ENCODE results near the gene OR2B2. TPM values are rescaled to one million over a fixed set of nuclear protein-coding genes. Genes with fewer than 3 reads are reported as not detected.

Gene OR2B2
- total RNA-seq, 1 experiment from 2014 or later: not detected

GRCh38 chr6:27863962-27864905 lies 48.0 kb downstream of the OR2B2 start (continued):
- no peak for TF ChIP-seq AFF4 (CRISPR knock-in tag; IDR thresholded peaks at IDR 0.05; ENCODE audit: borderline replicate concordance)
- TF ChIP-seq NR3C1 (CRISPR knock-in tag; conservative IDR thresholded peaks at IDR 0.05; ENCODE audit: low read depth): no peak
- no peak for TF ChIP-seq ZNF512 (CRISPR knock-in tag; IDR thresholded peaks at IDR 0.05; ENCODE audit: borderline replicate concordance)
- no peak for TF ChIP-seq ATF1 (CRISPR knock-in tag; IDR thresholded peaks at IDR 0.05)
- TF ChIP-seq IRF2 (CRISPR knock-in tag; IDR thresholded peaks at IDR 0.05; ENCODE audit: borderline replicate concordance, low read depth): no peak

- Mint-ChIP-seq H3K4me3 (no peak overlapping the region), H3K36me3 (peaks cover 11% of the 10 kb centered on the region; the same call in 1 of the 2 replicates), H3K27ac (no peak overlapping the region), H3K27me3 (ENCODE audit: low read depth) (peaks cover 4% of the 10 kb centered on the region; the same call in 1 of the 2 replicates), H3K9me3 (peaks cover 13% of the 10 kb centered on the region), H3K4me1 (peaks cover 8% of the 10 kb centered on the region)
- ATAC-seq (no peak), DNase-seq (ENCODE audit: low spot score) (no peak)
- TF ChIP-seq ZNF138 (CRISPR knock-in tag; conservative IDR thresholded peaks at IDR 0.05) (no peak), ZSCAN18 (CRISPR knock-in tag; IDR thresholded peaks at IDR 0.05) (no peak), ZNF263 (CRISPR knock-in tag; IDR thresholded peaks at IDR 0.05; ENCODE audit: low read depth) (no peak), HMGA2 (CRISPR knock-in tag; IDR thresholded peaks at IDR 0.05) (no peak), GRHL2 (CRISPR knock-in tag; IDR thresholded peaks at IDR 0.05; ENCODE audit: insufficient replicate concordance, severe bottlenecking) (no peak), MYBL2 (CRISPR knock-in tag; IDR thresholded peaks at IDR 0.05) (no peak), TEAD4 (CRISPR knock-in tag; IDR thresholded peaks at IDR 0.05) (no peak), JAZF1 (CRISPR knock-in tag; IDR thresholded peaks at IDR 0.05) (no peak), USF1 (CRISPR knock-in tag; IDR thresholded peaks at IDR 0.05) (no peak), SP1 (CRISPR knock-in tag; conservative IDR thresholded peaks at IDR 0.05) (no peak)
- POLR2A ChIA-PET: interaction anchor here (0.9 to 4.3 kb wide), 3 partner anchors 24 to 30 kb away, joined by 4 to 28 read pairs (median 8); a partner anchor contains a TSS
- CTCF ChIA-PET: no interaction called here
These were observed 49.7 kb downstream of the OR2B2 start for GRCh38 chr6:27862396-27863066.

Data from WTC11 (cell line).